ENCODE data around the gene ARL10.
"Not testable (repeated sequence)": the region's sequence is repeated elsewhere in the genome, so short reads cannot be mapped to it uniquely, and the experiment has no call there.

Gene ARL10

GRCh38 chr5:176391479-176391878 lies 26.2 kb downstream of the ARL10 start:
- DNase-seq, result no peak

- no peak for DNase-seq
Observed at GRCh38 chr5:176391999-176392398, 26.7 kb downstream of the ARL10 start.

GRCh38 chr5:176392526-176392925 lies 27.2 kb downstream of the ARL10 start:
- DNase-seq, result no peak

- no peak for DNase-seq
Observed at GRCh38 chr5:176394096-176394495, 28.8 kb downstream of the ARL10 start.

GRCh38 chr5:176394881-176395675 lies 29.8 kb downstream of the ARL10 start:
- DNase-seq, result no peak

GRCh38 chr5:176396330-176396729 lies 31.0 kb downstream of the ARL10 start:
- DNase-seq, result no peak

GRCh38 chr5:176397736-176398420 lies 32.6 kb downstream of the ARL10 start:
- DNase-seq, result no peak

- no peak for DNase-seq
Observed at GRCh38 chr5:176400382-176401156, 35.3 kb downstream of the ARL10 start.

GRCh38 chr5:176401281-176402205 lies 36.3 kb downstream of the ARL10 start:
- no peak for DNase-seq

GRCh38 chr5:176405656-176406435 lies 40.6 kb downstream of the ARL10 start:
- DNase-seq, result no peak

GRCh38 chr5:176406436-176407052 lies 41.3 kb downstream of the ARL10 start:
- DNase-seq, result no peak

GRCh38 chr5:176407456-176408251 lies 42.4 kb downstream of the ARL10 start:
- DNase-seq, result no peak

- not testable (repeated sequence) for DNase-seq
Observed at GRCh38 chr5:176408252-176408573, 42.9 kb downstream of the ARL10 start.

- DNase-seq, result no peak
Observed at GRCh38 chr5:176408590-176408989, 43.3 kb downstream of the ARL10 start.

- no peak for DNase-seq
Observed at GRCh38 chr5:176409765-176410164, 44.5 kb downstream of the ARL10 start.

- no peak for DNase-seq
Observed at GRCh38 chr5:176410486-176411180, 45.3 kb downstream of the ARL10 start.

GRCh38 chr5:176412517-176413254 lies 47.4 kb downstream of the ARL10 start:
- DNase-seq, result no peak

GRCh38 chr5:176413255-176413565 lies 47.9 kb downstream of the ARL10 start:
- no peak for DNase-seq

- no peak for DNase-seq
Observed at GRCh38 chr5:176413709-176414191, 48.5 kb downstream of the ARL10 start.
